ENCODE data around the gene ABL1.

DNA sequence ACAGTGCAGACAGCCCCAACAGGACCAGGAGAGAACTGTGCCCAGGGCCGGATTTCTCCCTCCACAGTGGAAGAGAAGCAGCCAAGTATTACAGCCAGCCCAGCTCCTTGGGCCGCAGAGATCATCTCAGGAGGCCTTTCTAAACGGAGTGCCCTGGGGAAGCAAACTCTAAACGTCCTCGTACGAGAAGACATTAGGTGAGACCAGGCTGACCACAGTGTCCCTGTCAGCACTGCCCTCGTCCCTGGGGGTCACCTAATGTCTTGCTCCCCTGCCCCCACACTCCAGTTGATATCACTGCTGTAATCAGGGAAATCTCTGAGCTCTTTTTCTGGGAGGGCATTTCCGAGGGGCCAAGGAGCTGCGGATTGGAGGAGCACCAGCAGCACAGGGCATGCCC lies 55.1 kb downstream of the ABL1 start:
- TF ChIP-seq EP300 (IDR thresholded peaks at IDR 0.05) (no peak), CTCF (IDR thresholded peaks at IDR 0.05) (no peak)

Measured in sigmoid colon (tissue), 4 donors.